ENCODE data around the gene PTPN1.
"Not testable (repeated sequence)": the region's sequence is repeated elsewhere in the genome, so short reads cannot be mapped to it uniquely, and the experiment has no call there.

PTPN1 gene

GRCh38 chr20:50482396-50482981 lies 27.7 kb upstream of the PTPN1 start:
- FAIRE-seq = no peak

GRCh38 chr20:50484271-50484976 lies 25.8 kb upstream of the PTPN1 start:
- FAIRE-seq = no peak

- FAIRE-seq = no peak
These were observed 22.8 kb upstream of the PTPN1 start for GRCh38 chr20:50487397-50487796.

- FAIRE-seq = no peak
These were observed 21.9 kb upstream of the PTPN1 start for GRCh38 chr20:50488236-50488806.

GRCh38 chr20:50491168-50491567 lies 19.0 kb upstream of the PTPN1 start:
- FAIRE-seq = no peak

GRCh38 chr20:50491926-50492634 lies 18.1 kb upstream of the PTPN1 start:
- FAIRE-seq = no peak

- FAIRE-seq = no peak
These were observed 16.3 kb upstream of the PTPN1 start for GRCh38 chr20:50493881-50494253.

- FAIRE-seq = no peak
These were observed 15.8 kb upstream of the PTPN1 start for GRCh38 chr20:50494428-50494827.

GRCh38 chr20:50496773-50497385 lies 13.3 kb upstream of the PTPN1 start:
- no peak for FAIRE-seq

- FAIRE-seq = no peak
These were observed 12.0 kb upstream of the PTPN1 start for GRCh38 chr20:50498071-50498776.

- no peak for FAIRE-seq
These were observed 10.2 kb upstream of the PTPN1 start for GRCh38 chr20:50499938-50500337.

- no peak for FAIRE-seq
These were observed 8.0 kb upstream of the PTPN1 start for GRCh38 chr20:50501972-50502745.

- FAIRE-seq = no peak
These were observed 5.9 kb upstream of the PTPN1 start for GRCh38 chr20:50504231-50504823.

- no peak for FAIRE-seq
These were observed 4.0 kb upstream of the PTPN1 start for GRCh38 chr20:50506270-50506579.

- not testable (repeated sequence) for FAIRE-seq
These were observed 2.4 kb upstream of the PTPN1 start for GRCh38 chr20:50507745-50508144.

- FAIRE-seq = no peak
These were observed 1.9 kb upstream of the PTPN1 start for GRCh38 chr20:50508171-50508755.

GRCh38 chr20:50510706-50511542 lies 741 bp downstream of the PTPN1 start:
- no peak for FAIRE-seq

GRCh38 chr20:50512323-50512722 lies 2.1 kb downstream of the PTPN1 start:
- no peak for FAIRE-seq

GRCh38 chr20:50513169-50514034 lies 3.2 kb downstream of the PTPN1 start:
- FAIRE-seq = no peak
